ENCODE results near the gene ELAVL1.
"Not testable (repeated sequence)": the region's sequence is repeated elsewhere in the genome, so short reads cannot be mapped to it uniquely, and the experiment has no call there.

Gene ELAVL1

GRCh38 chr19:7933828-7934725 lies 71.4 kb downstream of the ELAVL1 start:
- no peak for DNase-seq (ENCODE audit: low read depth)

GRCh38 chr19:7933411-7933810 lies 72.0 kb downstream of the ELAVL1 start:
- no peak for DNase-seq (ENCODE audit: low read depth)

- no peak for DNase-seq (ENCODE audit: low read depth)
These were observed 72.5 kb downstream of the ELAVL1 start for GRCh38 chr19:7932930-7933300.

- DNase-seq (ENCODE audit: low read depth) = no peak
These were observed 73.0 kb downstream of the ELAVL1 start for GRCh38 chr19:7932276-7932929.

GRCh38 chr19:7931221-7932061 lies 74.0 kb downstream of the ELAVL1 start:
- DNase-seq (ENCODE audit: low read depth) = no peak

GRCh38 chr19:7930765-7931164 lies 74.7 kb downstream of the ELAVL1 start:
- DNase-seq (ENCODE audit: low read depth) = no peak

DNA sequence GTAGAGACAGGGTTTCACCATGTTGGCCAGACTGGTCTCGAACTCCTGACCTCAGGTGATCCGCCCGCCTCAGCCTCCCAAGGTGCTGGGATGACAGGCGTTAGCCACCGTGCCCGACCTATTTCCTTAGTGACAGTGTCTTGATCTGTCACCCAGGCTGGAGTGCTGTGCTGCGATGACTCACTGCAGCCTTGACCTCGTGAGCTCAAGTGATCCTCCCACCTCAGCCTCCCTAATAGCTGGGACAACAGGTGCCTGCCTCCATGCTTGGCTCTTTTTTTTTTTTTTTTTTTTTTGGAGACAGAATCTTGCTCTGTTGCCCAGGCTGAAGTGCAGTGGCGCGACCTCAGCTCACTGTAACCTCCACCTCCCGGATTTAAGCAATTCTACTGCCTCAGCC lies 75.4 kb downstream of the ELAVL1 start:
- DNase-seq (ENCODE audit: low read depth) = not testable (repeated sequence)

DNA sequence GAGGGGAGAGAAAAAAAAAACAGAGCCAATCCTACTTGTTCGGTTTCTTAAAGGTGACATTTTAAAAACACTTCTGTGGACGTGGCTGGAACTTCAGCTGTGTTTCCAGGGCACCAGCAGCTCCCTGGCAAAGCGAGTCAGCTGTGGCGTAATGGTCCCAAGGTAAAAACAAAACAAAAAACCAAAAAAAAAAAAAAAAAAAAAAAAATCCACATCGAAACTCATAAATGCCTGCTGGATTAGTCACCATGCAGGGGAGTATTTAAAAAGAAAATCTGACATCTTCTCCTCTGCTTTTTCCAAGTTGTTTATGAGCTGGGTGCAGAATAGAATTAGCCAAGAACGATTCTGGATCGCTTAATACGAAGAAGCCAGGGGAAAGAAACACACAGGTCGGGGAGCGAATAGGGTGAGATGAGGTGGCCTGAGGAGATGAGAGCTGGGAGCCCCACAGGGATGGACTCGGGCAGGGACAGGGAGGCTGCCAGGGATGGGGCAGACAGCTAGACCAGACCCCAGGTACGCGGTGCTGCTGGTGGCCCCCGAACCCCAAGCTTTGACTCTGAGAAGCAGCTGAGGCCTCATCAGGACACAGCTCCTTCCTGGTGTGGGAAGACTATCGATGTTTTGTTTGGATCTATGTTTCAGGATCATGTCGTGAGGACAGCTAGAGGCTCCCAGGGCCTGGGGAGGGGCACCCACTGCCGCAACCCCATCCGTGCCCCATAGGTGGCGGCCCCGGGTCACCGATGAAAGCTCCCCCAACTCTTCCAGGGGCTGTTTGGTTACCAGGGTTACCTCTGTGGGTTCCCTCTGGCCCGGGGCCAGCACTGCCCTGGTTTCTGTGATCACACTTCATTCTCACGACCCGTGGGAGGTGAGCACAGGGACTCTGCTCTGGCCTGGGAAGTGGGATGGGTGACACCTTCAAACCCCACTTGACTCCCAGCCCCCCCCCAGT lies 76.4 kb downstream of the ELAVL1 start:
- DNase-seq (ENCODE audit: low read depth) = peak; percentile 44

GRCh38 chr19:7928334-7928706 lies 77.1 kb downstream of the ELAVL1 start:
- DNase-seq (ENCODE audit: low read depth) = no peak

GRCh38 chr19:7927605-7928333 lies 77.7 kb downstream of the ELAVL1 start:
- no peak for DNase-seq (ENCODE audit: low read depth)

- no peak for DNase-seq (ENCODE audit: low read depth)
These were observed 78.5 kb downstream of the ELAVL1 start for GRCh38 chr19:7926727-7927604.

DNA sequence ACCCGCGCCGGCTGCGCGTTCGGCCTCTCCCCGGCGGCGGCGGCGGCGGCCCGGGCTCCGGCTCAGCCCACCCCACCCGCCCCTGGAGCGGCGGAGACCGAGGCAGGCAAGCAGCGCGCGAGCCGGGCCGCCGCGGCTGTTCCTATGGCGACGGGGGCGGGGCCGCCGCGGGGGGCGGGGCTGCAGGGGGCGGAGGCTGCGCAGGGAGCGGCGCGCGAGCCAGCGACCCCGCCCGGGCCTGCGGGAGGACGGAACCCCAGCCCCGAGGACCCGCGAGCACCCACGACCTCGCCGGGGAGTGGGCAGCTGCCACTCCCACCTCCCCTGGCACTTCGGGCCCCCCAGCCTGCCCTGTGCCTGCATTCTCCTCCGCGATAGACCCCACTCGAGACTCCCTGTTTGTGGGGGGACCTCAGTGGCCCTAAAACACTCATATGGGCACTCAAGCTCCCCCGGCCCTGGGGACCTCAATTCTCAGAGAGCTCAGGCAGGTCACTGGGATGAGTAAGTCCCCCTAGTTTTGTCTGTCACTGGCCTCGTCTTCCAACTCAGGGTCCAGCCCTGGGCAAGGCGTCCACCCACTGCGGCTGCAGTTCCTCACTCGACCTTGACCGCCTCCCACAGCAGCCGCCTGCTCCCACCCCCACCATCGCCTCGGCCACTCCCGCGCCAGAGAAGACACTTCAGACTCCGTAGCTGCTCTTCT lies 79.3 kb downstream of the ELAVL1 start, which contains the start of gene CTXN1:
Gene CTXN1, minus strand, starts transcription at position 115 of the 706 bp plus-strand sequence. CDS start 597 bp downstream, outside the sequence.
- peak; percentile 70 for DNase-seq (ENCODE audit: low read depth)

GRCh38 chr19:7925171-7925851 lies 80.1 kb downstream of the ELAVL1 start:
- peak; percentile 64 for DNase-seq (ENCODE audit: low read depth)

GRCh38 chr19:7924651-7925170 lies 80.7 kb downstream of the ELAVL1 start:
- DNase-seq (ENCODE audit: low read depth) = no peak

GRCh38 chr19:7924241-7924640 lies 81.2 kb downstream of the ELAVL1 start:
- DNase-seq (ENCODE audit: low read depth) = no peak

GRCh38 chr19:7923295-7924191 lies 81.9 kb downstream of the ELAVL1 start:
- no peak for DNase-seq (ENCODE audit: low read depth)

- DNase-seq (ENCODE audit: low read depth) = no peak
These were observed 82.6 kb downstream of the ELAVL1 start for GRCh38 chr19:7922836-7923195.
